HepG2 (cell line): ENCODE results near the gene ZNF343. TPM values are rescaled to one million over a fixed set of nuclear protein-coding genes. Genes with fewer than 3 reads are reported as not detected.

Experiments used
- CBX5 ChIP-seq: sonication (generic); formaldehyde crosslinking; IDR thresholded peaks from 2 replicates; pipeline ENCODE4 v1.4.0; 2020; ENCODE audit warnings: missing genetic modification reagents, borderline replicate concordance
- CHCHD3 ChIP-seq: sonication (generic); formaldehyde crosslinking; IDR thresholded peaks from 2 replicates; pipeline ENCODE4 v1.8.0; 2022; ENCODE audit warnings: mild to moderate bottlenecking, missing genetic modification reagents, moderate library complexity
- DPF2 ChIP-seq: sonication (generic); formaldehyde crosslinking; IDR thresholded peaks from 2 replicates; pipeline ENCODE4 v1.4.0; 2020; ENCODE audit warnings: mild to moderate bottlenecking, low read depth, missing genetic modification reagents, borderline replicate concordance
- ELF3 ChIP-seq: IDR thresholded peaks from 2 replicates; pipeline ENCODE4 v1.6.1; 2016; ENCODE audit warnings: missing genetic modification reagents, missing compliant biosample characterization
- FOXK1 ChIP-seq: sonication (generic); formaldehyde crosslinking; IDR thresholded peaks from 2 replicates; pipeline ENCODE4 v1.4.0; 2020; ENCODE audit warnings: low read depth, missing genetic modification reagents, borderline replicate concordance
- IKZF1 ChIP-seq: fragments of 450-650 bp; IDR thresholded peaks from 2 replicates; pipeline ENCODE4 v1.7.1; 2016
- KAT8 ChIP-seq: IDR thresholded peaks from 2 replicates; pipeline ENCODE4 v1.6.1; 2016; ENCODE audit warnings: missing genetic modification reagents, missing compliant biosample characterization
- KLF15 ChIP-seq: sonication (generic); formaldehyde crosslinking; IDR thresholded peaks from 2 replicates; pipeline ENCODE4 v1.8.1; 2023; ENCODE audit warnings: borderline replicate concordance, mild to moderate bottlenecking, inconsistent platforms, missing genetic modification reagents, mixed read lengths
- NFE2L2 ChIP-seq: fragments of 150-350 bp; IDR thresholded peaks from 2 replicates; pipeline ENCODE4 v1.6.1; 2014; ENCODE audit warnings: low read length
- SOX6 ChIP-seq, 2 experiments: fragments of 450-650 bp in 1 of 2; sonication (generic) in 1 of 2; formaldehyde crosslinking in 1 of 2; IDR thresholded peaks; 2 replicates each; pipeline versions ENCODE4 v1.4.0 to v1.6.1; 2017 to 2020; ENCODE audit warnings: antibody characterized with exemption in 1 of 2, mild to moderate bottlenecking in 1 of 2, missing genetic modification reagents in 1 of 2
- ZBTB3 ChIP-seq: sonication (generic); formaldehyde crosslinking; IDR thresholded peaks from 2 replicates; pipeline ENCODE4 v1.4.0; 2020; ENCODE audit warnings: low read depth, mild to moderate bottlenecking, moderate library complexity, missing genetic modification reagents, borderline replicate concordance
- ZNF577 ChIP-seq: sonication (generic); formaldehyde crosslinking; IDR thresholded peaks from 2 replicates; pipeline ENCODE4 v1.4.0; 2020; ENCODE audit warnings: mild to moderate bottlenecking, low read depth, missing genetic modification reagents, borderline replicate concordance
- ZNF740 ChIP-seq: sonication (generic); formaldehyde crosslinking; IDR thresholded peaks from 2 replicates; pipeline ENCODE4 v1.4.0; 2020; ENCODE audit warnings: missing genetic modification reagents
- ZNF792 ChIP-seq: IDR thresholded peaks from 2 replicates; pipeline ENCODE4 v1.6.1; 2016
- ZSCAN31 ChIP-seq: sonication (generic); formaldehyde crosslinking; IDR thresholded peaks from 2 replicates; pipeline ENCODE4 v1.5.0; 2020; ENCODE audit warnings: low read depth, mild to moderate bottlenecking, missing genetic modification reagents
- polyA plus RNA-seq, 8 experiments: library from polyadenylated mRNA; depleted of rRNA in 3 of 8; stranded (reverse) in 7 of 8; unstranded in 1 of 8; fragments of >200 nt; fragmentation: Illumina TruSeq in 4 of 8; extraction: Trizol in 4 of 8; gene quantifications; 2 replicates each; pipeline versions ENCODE4 v1.2.1 to v1.2.3, GENCODE V29; 2011 to 2016; ENCODE audit warnings: low read depth in 4 of 8, missing spikeins in 1 of 8, mixed read lengths in 1 of 8; ENCODE audit not compliant: insufficient read depth in 1 of 8
- total RNA-seq, 5 experiments: library from RNA; depleted of rRNA; stranded (reverse); fragments of >200 nt; fragmentation: Illumina TruSeq; extraction: Trizol; gene quantifications; 2 replicates each; pipeline ENCODE4 v1.2.3, GENCODE V29; 2016; ENCODE audit warnings: low read depth in 1 of 5
- TF ChIP-seq, protein P1 (sequence below): sonication (generic); formaldehyde crosslinking; IDR thresholded peaks from 2 replicates; pipeline ENCODE4 v1.5.0; 2020; ENCODE audit warnings: mild to moderate bottlenecking, missing genetic modification reagents, borderline replicate concordance
- TF ChIP-seq, protein P2 (sequence below): IDR thresholded peaks from 2 replicates; pipeline ENCODE4 v1.4.0; 2020; ENCODE audit warnings: mild to moderate bottlenecking, missing genetic modification reagents

Gene ZNF343
- total and polyA plus RNA-seq, 2 of the 13 experiments (the other 11 are each of a cell fraction or from before 2014, with no cell fraction given) = 16.4 to 22.1 TPM

DNA sequence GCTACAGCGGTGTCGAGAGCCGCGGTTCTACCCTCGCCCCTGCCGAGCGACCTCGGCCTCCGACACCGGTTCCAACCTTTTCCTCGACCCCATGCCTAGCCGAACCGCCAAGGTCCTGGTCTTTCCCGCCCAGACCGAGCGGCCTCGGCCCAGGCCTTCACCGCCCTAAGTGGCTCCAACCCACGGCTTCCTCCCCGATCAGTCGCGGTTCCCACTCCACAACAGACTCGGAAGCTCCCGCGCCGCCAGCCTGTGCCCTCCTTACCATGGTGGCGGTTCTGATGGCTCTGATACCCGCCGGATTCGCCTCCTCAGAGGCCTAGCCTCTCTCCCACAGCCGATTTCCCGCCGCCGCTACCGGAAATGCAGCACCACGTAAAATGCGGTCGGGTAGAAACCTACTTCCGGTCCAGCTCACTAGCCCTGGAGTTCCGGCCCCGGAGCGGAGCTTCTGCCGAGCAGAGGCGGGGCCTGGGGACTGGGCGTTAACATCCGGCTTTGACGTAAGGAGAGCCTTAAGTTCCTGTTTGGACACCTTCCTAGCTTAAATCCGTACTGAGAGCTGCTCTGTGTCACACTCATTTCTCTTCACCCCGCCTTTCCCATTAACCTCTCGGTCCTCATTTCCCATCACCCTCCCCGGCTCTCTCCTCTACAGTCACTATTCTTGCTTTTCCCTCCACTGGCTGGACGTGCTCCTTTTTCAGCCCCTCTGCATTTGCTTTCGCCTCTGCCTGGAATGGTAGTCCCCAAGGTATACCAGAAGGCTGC is 38.1 kb downstream of the ZNF343 start, which contains the start of gene SNRPB (continued):
- TF ChIP-seq, protein P1, sequence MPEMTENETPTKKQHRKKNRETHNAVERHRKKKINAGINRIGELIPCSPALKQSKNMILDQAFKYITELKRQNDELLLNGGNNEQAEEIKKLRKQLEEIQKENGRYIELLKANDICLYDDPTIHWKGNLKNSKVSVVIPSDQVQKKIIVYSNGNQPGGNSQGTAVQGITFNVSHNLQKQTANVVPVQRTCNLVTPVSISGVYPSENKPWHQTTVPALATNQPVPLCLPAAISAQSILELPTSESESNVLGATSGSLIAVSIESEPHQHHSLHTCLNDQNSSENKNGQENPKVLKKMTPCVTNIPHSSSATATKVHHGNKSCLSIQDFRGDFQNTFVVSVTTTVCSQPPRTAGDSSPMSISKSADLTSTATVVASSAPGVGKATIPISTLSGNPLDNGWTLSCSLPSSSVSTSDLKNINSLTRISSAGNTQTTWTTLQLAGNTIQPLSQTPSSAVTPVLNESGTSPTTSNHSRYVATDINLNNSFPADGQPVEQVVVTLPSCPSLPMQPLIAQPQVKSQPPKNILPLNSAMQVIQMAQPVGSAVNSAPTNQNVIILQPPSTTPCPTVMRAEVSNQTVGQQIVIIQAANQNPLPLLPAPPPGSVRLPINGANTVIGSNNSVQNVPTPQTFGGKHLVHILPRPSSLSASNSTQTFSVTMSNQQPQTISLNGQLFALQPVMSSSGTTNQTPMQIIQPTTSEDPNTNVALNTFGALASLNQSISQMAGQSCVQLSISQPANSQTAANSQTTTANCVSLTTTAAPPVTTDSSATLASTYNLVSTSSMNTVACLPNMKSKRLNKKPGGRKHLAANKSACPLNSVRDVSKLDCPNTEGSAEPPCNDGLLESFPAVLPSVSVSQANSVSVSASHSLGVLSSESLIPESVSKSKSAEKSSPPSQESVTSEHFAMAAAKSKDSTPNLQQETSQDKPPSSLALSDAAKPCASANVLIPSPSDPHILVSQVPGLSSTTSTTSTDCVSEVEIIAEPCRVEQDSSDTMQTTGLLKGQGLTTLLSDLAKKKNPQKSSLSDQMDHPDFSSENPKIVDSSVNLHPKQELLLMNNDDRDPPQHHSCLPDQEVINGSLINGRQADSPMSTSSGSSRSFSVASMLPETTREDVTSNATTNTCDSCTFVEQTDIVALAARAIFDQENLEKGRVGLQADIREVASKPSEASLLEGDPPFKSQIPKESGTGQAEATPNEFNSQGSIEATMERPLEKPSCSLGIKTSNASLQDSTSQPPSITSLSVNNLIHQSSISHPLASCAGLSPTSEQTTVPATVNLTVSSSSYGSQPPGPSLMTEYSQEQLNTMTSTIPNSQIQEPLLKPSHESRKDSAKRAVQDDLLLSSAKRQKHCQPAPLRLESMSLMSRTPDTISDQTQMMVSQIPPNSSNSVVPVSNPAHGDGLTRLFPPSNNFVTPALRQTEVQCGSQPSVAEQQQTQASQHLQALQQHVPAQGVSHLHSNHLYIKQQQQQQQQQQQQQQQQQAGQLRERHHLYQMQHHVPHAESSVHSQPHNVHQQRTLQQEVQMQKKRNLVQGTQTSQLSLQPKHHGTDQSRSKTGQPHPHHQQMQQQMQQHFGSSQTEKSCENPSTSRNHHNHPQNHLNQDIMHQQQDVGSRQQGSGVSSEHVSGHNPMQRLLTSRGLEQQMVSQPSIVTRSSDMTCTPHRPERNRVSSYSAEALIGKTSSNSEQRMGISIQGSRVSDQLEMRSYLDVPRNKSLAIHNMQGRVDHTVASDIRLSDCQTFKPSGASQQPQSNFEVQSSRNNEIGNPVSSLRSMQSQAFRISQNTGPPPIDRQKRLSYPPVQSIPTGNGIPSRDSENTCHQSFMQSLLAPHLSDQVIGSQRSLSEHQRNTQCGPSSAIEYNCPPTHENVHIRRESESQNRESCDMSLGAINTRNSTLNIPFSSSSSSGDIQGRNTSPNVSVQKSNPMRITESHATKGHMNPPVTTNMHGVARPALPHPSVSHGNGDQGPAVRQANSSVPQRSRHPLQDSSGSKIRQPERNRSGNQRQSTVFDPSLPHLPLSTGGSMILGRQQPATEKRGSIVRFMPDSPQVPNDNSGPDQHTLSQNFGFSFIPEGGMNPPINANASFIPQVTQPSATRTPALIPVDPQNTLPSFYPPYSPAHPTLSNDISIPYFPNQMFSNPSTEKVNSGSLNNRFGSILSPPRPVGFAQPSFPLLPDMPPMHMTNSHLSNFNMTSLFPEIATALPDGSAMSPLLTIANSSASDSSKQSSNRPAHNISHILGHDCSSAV (CRISPR knock-in tag) = peak; percentile 99
- TF ChIP-seq FOXK1 (peak; percentile 97), IKZF1 (no peak), KLF15 (CRISPR knock-in tag) (peak; percentile 99), ZNF792 (CRISPR knock-in tag) (peak; percentile 99), ZNF740 (CRISPR knock-in tag) (peak; percentile 58), SOX6 (IDR thresholded peaks at IDR 0.05) (no peak), SOX6 (CRISPR knock-in tag; IDR thresholded peaks at IDR 0.05) (peak; percentile 85), DPF2 (CRISPR knock-in tag) (peak; percentile 62; the same call in 1 of the 2 replicates), ZSCAN31 (CRISPR knock-in tag) (peak; percentile 99), KAT8 (CRISPR knock-in tag) (peak; percentile 100), CHCHD3 (CRISPR knock-in tag) (no peak; the same call in none of the 2 replicates), ZBTB3 (no peak; the same call in 1 of the 2 replicates), ZNF577 (peak; percentile 92), NFE2L2 (no peak; the same call in 1 of the 2 replicates), ELF3 (CRISPR knock-in tag) (peak; percentile 98), CBX5 (peak; percentile 99)
- TF ChIP-seq, protein P2, sequence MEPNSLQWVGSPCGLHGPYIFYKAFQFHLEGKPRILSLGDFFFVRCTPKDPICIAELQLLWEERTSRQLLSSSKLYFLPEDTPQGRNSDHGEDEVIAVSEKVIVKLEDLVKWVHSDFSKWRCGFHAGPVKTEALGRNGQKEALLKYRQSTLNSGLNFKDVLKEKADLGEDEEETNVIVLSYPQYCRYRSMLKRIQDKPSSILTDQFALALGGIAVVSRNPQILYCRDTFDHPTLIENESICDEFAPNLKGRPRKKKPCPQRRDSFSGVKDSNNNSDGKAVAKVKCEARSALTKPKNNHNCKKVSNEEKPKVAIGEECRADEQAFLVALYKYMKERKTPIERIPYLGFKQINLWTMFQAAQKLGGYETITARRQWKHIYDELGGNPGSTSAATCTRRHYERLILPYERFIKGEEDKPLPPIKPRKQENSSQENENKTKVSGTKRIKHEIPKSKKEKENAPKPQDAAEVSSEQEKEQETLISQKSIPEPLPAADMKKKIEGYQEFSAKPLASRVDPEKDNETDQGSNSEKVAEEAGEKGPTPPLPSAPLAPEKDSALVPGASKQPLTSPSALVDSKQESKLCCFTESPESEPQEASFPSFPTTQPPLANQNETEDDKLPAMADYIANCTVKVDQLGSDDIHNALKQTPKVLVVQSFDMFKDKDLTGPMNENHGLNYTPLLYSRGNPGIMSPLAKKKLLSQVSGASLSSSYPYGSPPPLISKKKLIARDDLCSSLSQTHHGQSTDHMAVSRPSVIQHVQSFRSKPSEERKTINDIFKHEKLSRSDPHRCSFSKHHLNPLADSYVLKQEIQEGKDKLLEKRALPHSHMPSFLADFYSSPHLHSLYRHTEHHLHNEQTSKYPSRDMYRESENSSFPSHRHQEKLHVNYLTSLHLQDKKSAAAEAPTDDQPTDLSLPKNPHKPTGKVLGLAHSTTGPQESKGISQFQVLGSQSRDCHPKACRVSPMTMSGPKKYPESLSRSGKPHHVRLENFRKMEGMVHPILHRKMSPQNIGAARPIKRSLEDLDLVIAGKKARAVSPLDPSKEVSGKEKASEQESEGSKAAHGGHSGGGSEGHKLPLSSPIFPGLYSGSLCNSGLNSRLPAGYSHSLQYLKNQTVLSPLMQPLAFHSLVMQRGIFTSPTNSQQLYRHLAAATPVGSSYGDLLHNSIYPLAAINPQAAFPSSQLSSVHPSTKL (CRISPR knock-in tag) = peak; percentile 87
